NCI-H345 treated with DMSO at 0.1 percent for 48 hours (cell line): ENCODE data around the gene DCDC2C.

Experiments used
- DNase-seq: peaks from one replicate; lab custom pipeline; 2025; ENCODE audit not compliant: unreplicated experiment; lab: John Stamatoyannopoulos, UW

DCDC2C gene

GRCh38 chr2:3742743-3743508 lies 39.6 kb downstream of the DCDC2C start:
- no peak for DNase-seq

DNA sequence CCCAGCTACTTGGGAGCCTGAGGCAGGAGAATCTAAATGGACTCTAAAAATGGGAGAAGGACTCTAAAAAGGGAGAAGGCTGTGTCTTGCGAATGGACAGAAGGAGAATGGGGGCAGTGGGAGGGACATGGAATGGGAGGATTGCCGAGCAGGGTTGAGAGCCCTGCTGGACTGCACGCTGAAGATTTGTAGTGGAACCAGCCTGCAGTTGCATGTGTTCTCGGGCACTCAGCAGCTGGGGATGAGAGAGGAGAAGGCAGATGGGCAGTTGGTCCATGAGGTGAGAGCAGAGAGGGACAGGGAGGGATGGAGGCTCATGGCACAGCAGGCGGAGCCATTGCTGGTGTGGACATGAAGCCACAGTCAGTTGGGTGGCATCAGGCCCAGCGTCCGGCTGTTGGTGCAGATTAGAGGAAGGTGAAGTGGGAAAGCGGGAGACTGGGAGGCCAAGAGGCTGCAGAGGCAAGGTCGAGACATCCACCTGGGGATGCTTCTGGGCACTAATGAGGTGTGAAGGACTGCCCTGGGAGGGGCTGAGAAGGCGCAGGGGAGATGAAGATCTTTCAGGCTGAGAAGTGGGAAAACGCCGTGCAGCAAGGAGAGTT lies 40.7 kb downstream of the DCDC2C start:
- no peak for DNase-seq

DNA sequence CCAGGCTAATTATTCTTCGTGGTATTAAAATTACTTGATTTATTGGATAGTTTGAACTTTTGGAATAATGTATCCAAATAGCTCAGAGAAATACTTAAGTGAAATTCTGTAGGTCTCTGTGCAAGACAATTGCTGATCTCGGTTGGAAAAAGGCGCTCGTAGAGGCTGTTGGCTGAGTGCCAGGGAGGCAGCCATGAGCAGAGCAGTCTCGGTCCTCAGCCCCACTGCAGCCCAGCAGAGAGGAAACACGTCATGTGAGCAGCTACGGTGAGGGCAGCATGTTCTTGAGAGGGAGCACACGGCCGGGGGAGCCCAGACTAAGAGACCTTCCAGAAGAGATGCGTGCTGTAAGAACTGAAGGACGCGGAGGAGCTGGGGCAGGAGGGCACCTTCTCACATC lies 42.5 kb downstream of the DCDC2C start:
- no peak for DNase-seq

DNA sequence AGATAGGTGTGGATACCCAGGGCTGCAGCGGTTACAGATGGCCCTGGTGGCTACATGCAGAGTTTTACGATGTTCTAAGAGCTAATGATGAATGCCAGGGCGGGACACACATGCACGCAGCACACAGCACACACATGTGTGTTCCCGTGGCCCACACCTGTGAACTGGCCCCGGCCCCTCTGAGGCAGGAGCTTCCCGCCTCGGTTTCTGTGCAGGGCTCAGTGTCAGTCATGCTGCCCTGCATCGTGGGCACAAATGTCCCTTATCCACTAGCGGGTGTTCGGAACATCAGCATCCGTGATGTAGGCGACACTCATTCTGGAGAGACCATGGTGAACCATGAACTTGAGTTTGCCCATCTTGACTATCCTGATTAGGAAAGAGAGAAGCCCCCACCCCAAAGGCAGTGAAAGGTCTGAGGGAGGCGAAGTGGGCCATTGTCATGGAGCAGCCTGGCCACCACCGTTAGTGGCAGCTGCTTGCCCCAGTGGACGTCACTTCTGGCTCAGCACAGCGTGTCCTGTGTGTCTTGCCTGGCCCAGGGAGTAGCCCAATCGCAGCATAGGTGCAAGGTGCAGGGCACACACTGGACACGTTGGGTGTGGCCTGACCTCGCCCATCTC lies 43.8 kb downstream of the DCDC2C start:
- no peak for DNase-seq

GRCh38 chr2:3747826-3748225 lies 44.5 kb downstream of the DCDC2C start:
- no peak for DNase-seq

- no peak for DNase-seq
Observed at GRCh38 chr2:3749201-3749600, 45.8 kb downstream of the DCDC2C start.

- no peak for DNase-seq
Observed at GRCh38 chr2:3751251-3751650, 47.9 kb downstream of the DCDC2C start.

GRCh38 chr2:3751806-3752205 lies 48.4 kb downstream of the DCDC2C start:
- no peak for DNase-seq

DNA sequence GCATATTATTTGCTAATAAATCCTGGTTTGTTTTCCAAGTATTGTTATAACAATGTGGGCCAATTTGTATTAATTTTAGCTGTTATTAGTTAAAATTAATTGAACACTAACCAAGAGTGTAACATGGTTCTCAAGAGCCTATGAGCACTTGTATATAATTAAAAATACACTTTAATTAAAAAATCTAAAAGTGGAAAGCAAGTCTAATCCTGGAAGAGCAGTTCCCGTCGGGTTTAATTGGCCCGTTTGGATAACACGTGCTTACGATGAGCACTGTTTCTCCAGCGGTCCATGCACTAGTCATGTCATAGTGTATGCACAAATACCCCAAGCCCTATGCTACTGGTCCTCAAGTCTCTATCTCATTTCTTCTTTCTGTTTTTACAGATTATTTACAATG lies 49.0 kb downstream of the DCDC2C start:
- no peak for DNase-seq

DNA sequence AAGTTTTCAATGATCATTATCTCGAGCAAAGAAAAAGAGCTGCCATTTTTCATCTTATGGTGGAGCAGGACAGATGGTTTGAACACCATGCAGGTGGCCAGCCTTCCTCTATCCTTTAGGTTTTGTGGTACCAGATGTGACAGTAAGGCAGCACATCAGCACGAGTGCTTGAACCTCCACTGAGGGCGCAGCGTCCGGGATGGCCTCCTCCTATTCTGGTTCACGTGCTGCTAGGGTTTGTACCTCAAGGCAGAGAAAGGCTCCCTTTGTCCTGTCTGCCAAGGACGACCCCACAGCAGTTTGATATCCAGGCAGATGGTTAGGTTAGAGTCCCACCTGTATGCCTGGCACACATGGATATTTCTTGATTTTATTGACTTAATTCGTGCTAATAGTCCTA lies 50.2 kb downstream of the DCDC2C start:
- no peak for DNase-seq

- no peak for DNase-seq
Observed at GRCh38 chr2:3754280-3754679, 50.9 kb downstream of the DCDC2C start.

DNA sequence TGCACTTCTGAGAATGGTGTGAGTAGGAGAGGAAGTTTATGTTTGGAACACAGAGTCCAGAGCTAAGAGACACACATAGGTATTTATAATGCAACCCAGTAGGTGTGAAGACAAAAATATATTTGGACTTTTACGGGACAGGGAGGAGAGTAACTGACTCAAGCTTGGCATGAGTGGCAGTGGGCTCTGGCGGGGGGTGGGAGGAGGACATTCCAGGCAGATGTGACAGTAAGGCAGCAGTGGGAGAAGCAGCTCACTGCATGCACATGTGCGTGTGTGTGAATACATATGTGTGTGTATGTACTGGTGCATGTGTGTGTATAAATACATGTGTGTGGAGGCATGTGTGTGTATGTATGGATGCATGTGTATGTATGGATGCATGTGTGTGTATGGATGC lies 51.4 kb downstream of the DCDC2C start:
- no peak for DNase-seq

DNA sequence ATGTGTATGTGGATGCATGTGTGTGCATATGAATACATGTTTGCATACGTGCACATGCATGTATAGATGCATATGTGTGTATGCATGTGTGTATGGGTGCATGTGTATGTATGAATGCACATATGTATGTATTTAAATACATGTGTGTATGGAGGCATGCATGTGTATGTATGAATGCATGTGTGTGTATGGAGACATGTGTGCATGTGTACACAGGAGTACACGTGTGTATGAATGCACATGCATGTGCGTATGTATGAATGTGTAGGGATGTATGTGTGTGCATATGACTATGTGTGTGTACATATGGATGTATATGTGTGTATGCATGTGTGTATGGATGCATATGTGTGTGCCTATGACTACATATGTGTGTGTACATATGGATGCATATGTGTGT lies 51.9 kb downstream of the DCDC2C start:
- DNase-seq, result no peak

- peak; percentile 84 for DNase-seq
Observed at GRCh38 chr2:3756306-3756705, 52.9 kb downstream of the DCDC2C start.

- no peak for DNase-seq
Observed at GRCh38 chr2:3758906-3759305, 55.5 kb downstream of the DCDC2C start.

DNA sequence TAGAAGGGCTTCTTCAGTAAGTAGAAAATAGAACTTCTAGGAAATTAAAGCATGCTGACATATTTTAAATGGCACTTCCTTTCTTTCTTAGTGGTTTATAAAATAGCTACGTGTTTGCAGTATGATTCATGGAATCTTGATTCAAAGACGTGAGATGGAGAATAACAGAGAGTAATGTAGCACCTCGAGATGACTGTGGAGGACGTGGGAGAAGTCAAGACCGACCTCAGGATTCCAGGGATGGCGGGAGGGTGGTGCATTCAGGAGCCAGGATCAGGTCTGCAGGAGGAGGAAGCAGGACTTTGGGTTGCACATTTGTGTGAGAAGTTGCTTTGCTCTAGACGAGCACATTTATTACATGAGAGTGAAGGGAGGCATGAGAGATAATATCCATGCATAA lies 56.0 kb downstream of the DCDC2C start:
- no peak for DNase-seq

- no peak for DNase-seq
Observed at GRCh38 chr2:3759761-3760160, 56.4 kb downstream of the DCDC2C start.

DNA sequence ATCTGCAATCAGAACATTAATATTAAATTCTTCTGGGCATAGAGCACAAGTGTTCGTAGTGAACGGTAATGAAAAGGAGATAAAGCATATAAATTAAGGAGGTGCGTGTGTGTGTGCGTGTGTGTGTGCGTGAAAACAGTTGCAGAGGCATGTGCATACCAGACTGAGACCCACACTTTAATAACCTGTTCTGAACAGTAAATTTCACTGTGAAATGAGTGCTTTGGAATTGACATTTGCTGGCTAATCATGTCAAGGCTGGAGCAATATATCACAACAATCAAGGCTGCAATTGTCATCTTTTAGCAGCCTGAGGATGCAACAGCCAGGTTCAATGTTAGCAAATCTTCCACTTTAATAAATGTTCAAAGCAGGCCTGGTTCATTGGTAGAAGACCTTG lies 57.9 kb downstream of the DCDC2C start:
- DNase-seq, result no peak

DNA sequence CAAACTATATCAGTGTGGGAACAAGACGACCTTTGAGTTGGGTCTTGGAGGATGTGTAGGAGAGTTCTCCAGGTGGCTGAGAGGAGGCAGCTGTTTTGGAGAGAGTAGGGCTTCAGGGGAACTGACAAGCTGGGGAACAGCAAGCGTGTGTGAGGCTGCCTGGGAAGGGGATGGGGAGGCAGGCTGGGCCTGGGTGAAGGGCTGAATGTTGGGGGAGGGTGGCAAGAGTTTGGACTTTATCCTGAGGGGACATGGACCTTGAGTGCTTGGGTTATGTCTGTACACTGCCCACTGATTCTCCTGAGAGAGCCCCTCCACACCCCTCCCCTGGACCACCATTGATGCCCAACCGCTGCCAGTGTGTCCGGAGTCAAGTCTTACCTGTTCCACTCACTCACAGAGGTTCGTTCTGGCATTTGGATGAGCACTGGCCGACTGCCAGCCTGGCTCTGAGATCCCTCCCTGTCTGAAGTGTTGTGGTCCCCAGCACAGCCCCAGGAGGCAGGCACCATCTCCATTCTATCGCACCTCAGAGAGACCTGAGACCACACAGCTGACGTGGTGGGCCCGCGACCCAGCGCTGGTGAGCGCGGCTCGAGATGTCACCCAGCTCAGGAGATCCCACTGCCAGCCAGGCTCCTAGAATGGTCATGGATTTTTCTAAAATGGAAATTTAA lies 59.5 kb downstream of the DCDC2C start:
- no peak for DNase-seq

DNA sequence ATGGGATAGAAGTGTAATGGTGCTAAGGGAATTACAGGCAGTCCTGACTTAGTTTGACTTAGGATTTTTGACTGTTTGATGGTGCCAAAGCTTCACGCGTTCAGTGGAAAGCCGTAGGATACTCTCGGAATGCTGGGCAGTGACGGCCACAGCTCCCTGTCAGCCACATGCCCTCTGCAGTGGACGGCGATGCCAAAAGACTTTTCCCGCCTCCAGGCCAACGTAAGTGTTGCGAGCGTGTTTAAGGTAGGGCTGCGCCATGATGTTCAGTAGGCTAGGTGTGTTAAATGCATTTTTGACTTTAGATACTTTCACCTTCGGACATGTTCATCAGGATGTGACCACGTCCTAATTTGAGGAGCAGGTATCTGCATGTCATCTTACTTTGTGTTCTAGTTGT lies 63.4 kb downstream of the DCDC2C start:
- DNase-seq, result no peak

GRCh38 chr2:3768960-3769765 lies 65.8 kb downstream of the DCDC2C start:
- DNase-seq, result no peak
